ENCODE results near the gene UBR1. TPM values are rescaled to one million over a fixed set of nuclear protein-coding genes. Genes with fewer than 3 reads are reported as not detected.
"Not testable (repeated sequence)": the region's sequence is repeated elsewhere in the genome, so short reads cannot be mapped to it uniquely, and the experiment has no call there.

UBR1 gene
- total RNA-seq, 4 donors from 2014 or later: 39.3 to 50.5 (median 40.8) TPM

DNA sequence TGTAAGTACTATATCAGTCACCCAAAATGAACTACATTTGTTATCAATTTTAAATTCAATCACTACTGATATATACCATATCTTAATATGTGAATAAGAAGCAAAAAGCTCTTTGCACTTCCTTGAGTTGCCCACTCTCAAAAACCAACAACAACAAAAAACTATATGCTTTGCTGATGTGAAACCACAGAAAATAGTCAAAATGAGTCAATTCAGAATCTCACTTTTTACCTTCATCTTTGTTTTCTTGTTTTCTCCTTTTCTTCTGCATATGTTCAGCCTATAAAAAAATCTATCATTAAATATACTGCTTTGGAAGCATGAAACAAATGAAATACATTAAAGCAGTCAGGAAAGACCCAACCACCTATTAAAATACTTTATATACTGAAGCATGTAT, 80.7 kb downstream of the UBR1 start:
- H3K27me3 ChIP-seq: no peaks in the 10 kb centered on the region
- no peak overlapping the region for H3K4me3 ChIP-seq (replicated peaks in 1 of 3)
- H3K4me1 ChIP-seq: no peaks in the 10 kb centered on the region
- peaks cover 26 to 47% of the 10 kb centered on the region in 2 donors for H3K36me3 ChIP-seq
- TF ChIP-seq, protein P1, sequence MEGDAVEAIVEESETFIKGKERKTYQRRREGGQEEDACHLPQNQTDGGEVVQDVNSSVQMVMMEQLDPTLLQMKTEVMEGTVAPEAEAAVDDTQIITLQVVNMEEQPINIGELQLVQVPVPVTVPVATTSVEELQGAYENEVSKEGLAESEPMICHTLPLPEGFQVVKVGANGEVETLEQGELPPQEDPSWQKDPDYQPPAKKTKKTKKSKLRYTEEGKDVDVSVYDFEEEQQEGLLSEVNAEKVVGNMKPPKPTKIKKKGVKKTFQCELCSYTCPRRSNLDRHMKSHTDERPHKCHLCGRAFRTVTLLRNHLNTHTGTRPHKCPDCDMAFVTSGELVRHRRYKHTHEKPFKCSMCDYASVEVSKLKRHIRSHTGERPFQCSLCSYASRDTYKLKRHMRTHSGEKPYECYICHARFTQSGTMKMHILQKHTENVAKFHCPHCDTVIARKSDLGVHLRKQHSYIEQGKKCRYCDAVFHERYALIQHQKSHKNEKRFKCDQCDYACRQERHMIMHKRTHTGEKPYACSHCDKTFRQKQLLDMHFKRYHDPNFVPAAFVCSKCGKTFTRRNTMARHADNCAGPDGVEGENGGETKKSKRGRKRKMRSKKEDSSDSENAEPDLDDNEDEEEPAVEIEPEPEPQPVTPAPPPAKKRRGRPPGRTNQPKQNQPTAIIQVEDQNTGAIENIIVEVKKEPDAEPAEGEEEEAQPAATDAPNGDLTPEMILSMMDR (IDR thresholded peaks at IDR 0.05): no peak
- no peak overlapping the region for H3K27ac ChIP-seq
- no peaks in the 10 kb centered on the region for H3K9me3 ChIP-seq
- DNase-seq: no peak
- intact Hi-C loops (cut with DNase I): no loop called here

DNA sequence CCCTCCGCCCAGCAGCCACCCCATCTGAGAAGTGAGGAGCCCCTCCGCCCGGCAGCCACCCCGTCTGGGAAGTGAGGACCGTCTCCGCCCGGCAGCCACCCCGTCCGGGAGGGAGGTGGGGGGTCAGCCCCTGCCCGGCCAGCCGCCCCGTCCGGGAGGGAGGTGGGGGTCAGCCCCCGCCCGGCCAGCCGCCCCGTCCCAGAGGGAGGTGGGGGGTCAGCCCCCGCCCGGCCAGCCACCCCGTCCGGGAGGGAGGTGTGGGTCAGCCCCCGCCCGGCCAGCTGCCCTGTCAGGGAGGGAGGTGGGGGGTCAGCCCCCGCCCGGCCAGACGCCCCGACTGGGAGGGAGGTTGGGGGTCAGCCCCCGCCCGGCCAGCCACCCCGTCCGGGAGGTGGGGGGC, 91.2 kb downstream of the UBR1 start:
- H3K9me3 ChIP-seq; H3K4me3 ChIP-seq (replicated peaks in 1 of 3); H3K27me3 ChIP-seq; DNase-seq; H3K4me1 ChIP-seq; intact Hi-C loops (cut with DNase I); H3K27ac ChIP-seq: not testable (repeated sequence)
- 100% methylated on average over 2 of the region's 31 CpGs; no CpG with 5 or more reads in 1 of the 2 donors for WGBS, 2 donors
- peaks cover 0 to 15% of the 10 kb centered on the region in 2 donors for H3K36me3 ChIP-seq

DNA sequence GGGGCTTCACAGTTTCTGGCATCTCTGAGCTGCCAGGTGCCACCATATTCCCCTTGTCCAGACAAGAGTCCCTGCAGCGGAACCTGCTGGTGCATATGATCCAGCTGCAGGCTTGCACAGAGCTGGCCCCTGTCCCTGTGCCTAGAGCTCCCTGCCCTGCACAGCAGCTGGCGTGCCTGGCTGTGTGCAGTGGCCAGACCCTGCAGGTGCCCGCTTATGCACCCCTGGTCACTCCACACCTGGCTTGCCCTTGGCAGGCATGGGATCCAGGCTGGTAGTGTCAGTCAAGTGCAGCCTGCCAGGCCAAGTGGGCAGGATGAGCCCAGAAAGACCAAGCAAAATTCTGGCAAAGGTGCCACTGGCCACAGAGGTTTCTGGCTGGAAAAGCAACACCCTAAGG, 96.6 kb downstream of the UBR1 start:
- intact Hi-C loops (cut with DNase I): no loop called here
- WGBS, 2 donors: 100% methylated on average over 2 of the region's 3 CpGs; no CpG with 5 or more reads in 1 of the 2 donors
- Histone ChIP-seq H3K27ac (no peak overlapping the region), H3K27me3 (no peaks in the 10 kb centered on the region), H3K36me3 (peaks cover 11 to 15% of the 10 kb centered on the region in 2 donors), H3K4me1 (no peaks in the 10 kb centered on the region), H3K4me3 (replicated peaks in 1 of 3) (no peak overlapping the region), H3K9me3 (no peaks in the 10 kb centered on the region)
- TF ChIP-seq, protein P1 (IDR thresholded peaks at IDR 0.05): no peak
- no peak for TF ChIP-seq POLR2A (IDR thresholded peaks at IDR 0.05)
- no peak for DNase-seq

DNA sequence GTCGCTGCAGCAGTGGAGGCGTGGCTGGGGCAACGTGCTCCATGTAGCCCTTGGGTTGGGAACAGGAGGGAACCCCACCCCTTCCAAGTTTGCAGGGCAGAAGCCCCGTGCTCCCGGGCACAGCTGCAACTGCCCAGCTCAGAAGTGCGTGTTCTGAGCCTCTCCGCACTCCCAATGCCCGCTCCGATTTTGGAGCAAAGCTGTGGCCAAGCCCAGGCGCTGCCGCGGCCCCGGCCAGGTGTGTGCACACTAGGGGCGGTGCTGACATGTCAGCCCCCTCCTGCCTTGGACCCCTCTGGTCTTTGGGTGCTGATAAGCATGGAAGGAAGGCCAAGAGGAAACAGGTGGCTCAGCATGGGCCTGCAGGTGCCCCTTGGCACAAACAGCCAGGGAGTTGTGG, 97.7 kb downstream of the UBR1 start:
- no peak overlapping the region for H3K4me3 ChIP-seq (replicated peaks in 1 of 3)
- H3K9me3 ChIP-seq: no peaks in the 10 kb centered on the region
- intact Hi-C loops (cut with DNase I): no loop called here
- no peaks in the 10 kb centered on the region for H3K27me3 ChIP-seq
- no peak for TF ChIP-seq POLR2A (IDR thresholded peaks at IDR 0.05)
- TF ChIP-seq, protein P1 (IDR thresholded peaks at IDR 0.05): no peak
- H3K4me1 ChIP-seq: no peaks in the 10 kb centered on the region
- H3K36me3 ChIP-seq: peaks cover 21 to 23% of the 10 kb centered on the region in 2 donors
- no peak overlapping the region for H3K27ac ChIP-seq
- 94 to 99% methylated on average over 2 to 13 of the region's 14 CpGs for WGBS, 2 donors
- DNase-seq: no peak

DNA sequence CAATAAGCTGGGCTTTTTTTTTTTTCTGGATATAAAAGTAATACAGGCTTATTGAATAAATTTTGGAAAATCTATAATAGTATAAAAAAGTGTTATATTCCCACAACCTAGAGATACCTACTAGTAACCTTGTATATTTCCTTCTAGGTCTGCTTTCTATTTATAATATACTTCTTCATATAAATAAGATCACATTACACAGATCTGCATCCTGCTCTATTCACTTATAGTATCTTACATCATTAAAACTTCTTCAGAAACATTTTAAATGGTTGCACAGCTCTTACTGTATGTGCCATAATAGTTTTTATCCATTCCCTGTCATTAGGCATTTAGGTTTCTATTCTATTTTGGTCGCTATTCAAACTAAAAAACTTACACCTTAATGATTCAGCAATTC, 98.3 kb downstream of the UBR1 start:
- WGBS, 2 donors: 95 to 98% methylated on average over 1 of the region's 1 CpG
- H3K36me3 ChIP-seq: peaks cover 22 to 26% of the 10 kb centered on the region in 2 donors
- intact Hi-C loops (cut with DNase I): no loop called here

More for the DNA sequence above, 98.3 kb downstream of the UBR1 start:
- H3K27me3 ChIP-seq: no peaks in the 10 kb centered on the region
- H3K9me3 ChIP-seq: no peaks in the 10 kb centered on the region
- TF ChIP-seq, protein P1 (IDR thresholded peaks at IDR 0.05): no peak
- no peak overlapping the region for H3K4me3 ChIP-seq (replicated peaks in 1 of 3)
- DNase-seq: no peak
- no peaks in the 10 kb centered on the region for H3K4me1 ChIP-seq
- H3K27ac ChIP-seq: no peak overlapping the region
